ENCODE data around the gene ANKRD61.
"Not testable (repeated sequence)": the region's sequence is repeated elsewhere in the genome, so short reads cannot be mapped to it uniquely, and the experiment has no call there.

ANKRD61 gene

GRCh38 chr7:6030988-6031387, at the start of gene ANKRD61:
Gene ANKRD61 (plus strand): TSS chr7:6031376. CDS start chr7:6031376, 0 bp downstream.
- no peak for DNase-seq (ENCODE audit: low spot score)

DNA sequence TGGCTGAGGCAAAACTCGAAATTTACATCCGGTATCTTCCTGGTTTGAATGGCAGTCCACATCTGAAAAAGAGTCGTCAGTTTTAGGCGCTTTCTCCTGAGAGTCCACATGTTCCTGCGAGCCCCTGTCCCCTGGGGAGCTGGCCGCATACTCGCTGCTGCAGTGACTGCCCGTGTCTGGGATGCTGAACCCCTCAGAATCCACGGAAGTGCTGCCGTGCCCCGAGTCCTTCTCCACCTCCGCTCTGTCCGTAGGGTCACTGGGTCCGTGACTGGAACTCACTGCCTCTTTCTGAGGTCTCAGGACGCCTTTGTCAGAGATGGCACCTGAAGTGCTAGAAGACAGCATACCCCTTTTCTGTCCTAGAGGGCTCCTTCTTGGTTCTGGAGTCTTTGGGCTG, 44.1 kb upstream of the ANKRD61 start:
- not testable (repeated sequence) for DNase-seq (ENCODE audit: low spot score)

GRCh38 chr7:5997210-5997808, 33.9 kb upstream of the ANKRD61 start:
- DNase-seq (ENCODE audit: low spot score), result peak; percentile 74

DNA sequence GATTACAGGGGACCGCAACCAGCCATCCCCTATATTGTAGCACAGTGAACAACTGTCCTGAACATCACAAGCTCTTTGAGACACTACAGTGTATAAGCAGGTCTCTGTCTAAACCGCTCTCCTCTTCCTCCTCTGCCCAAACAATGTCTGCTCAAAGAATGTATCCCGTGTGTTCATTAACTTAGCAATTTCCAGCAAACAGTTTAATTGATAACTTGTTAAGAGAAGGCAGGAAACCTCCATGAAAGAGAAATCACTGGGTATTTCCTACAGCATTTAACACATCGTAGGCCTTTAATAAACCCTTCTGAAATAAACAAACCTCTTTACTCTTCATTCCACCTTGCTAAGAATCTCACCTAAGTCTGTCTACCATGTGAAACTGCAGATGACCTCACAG, 23.8 kb upstream of the ANKRD61 start:
- no peak for DNase-seq (ENCODE audit: low spot score)

- not testable (repeated sequence) for DNase-seq (ENCODE audit: low spot score)
Measured at GRCh38 chr7:6007835-6008590, 23.2 kb upstream of the ANKRD61 start.

- peak; percentile 100 for DNase-seq (ENCODE audit: low spot score)
Measured at GRCh38 chr7:6008668-6009611, 22.2 kb upstream of the ANKRD61 start, which contains the start of the genes AIMP2 and PMS2. Gene AIMP2 (plus strand): TSS chr7:6009272. CDS start chr7:6009364, 92 bp downstream. Gene PMS2 (minus strand): TSS chr7:6009049. CDS start chr7:6009019, 30 bp downstream.

GRCh38 chr7:6010370-6010769, 20.8 kb upstream of the ANKRD61 start:
- DNase-seq (ENCODE audit: low spot score), result not testable (repeated sequence)

DNA sequence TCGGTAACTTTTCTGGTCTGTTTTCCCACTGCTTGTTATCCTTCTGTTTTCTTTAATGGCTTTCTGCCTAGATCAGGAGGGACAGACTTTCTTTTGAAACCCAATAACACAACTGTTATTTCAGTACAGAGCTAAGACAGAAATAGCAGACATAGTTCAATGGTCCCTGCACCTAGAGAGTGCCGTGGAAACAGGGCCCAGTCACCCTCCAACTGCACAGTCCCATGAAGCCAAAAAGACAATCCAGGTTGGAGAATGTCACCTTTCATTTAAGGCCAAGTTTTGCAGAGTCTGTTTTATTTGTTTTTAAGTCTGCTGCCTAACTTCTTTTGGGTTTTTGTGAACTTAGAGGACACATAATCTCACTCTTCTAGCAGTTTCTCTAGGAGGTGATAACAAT, 19.6 kb upstream of the ANKRD61 start:
- DNase-seq (ENCODE audit: low spot score), result no peak

- no peak for DNase-seq (ENCODE audit: low spot score)
Measured at GRCh38 chr7:6012355-6013104, 18.6 kb upstream of the ANKRD61 start.

GRCh38 chr7:6015917-6016652, 15.1 kb upstream of the ANKRD61 start:
- DNase-seq (ENCODE audit: low spot score), result peak; percentile 97

- no peak for DNase-seq (ENCODE audit: low spot score)
Measured at GRCh38 chr7:6016653-6016966, 14.6 kb upstream of the ANKRD61 start.

- no peak for DNase-seq (ENCODE audit: low spot score)
Measured at GRCh38 chr7:6020371-6021286, 10.5 kb upstream of the ANKRD61 start.

DNA sequence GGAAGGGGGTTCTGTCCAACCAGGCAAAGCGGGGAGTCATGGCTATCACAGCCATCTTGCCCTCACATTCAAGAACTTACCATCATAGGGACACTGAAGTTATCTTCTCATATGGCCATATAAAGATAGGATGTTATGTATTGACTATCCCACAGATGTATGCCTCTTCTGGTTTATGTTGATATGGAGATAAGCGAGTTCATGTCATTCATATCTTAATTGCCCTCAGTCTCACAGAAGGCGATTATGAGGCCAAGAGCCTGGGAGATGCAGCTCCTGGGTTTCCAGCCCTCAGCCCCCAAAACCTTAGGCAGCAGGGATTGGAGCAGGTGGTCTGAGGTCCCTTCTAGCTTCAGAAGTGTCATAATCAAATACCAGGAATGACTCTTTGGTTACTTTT, 8.5 kb upstream of the ANKRD61 start:
- DNase-seq (ENCODE audit: low spot score), result no peak

DNA sequence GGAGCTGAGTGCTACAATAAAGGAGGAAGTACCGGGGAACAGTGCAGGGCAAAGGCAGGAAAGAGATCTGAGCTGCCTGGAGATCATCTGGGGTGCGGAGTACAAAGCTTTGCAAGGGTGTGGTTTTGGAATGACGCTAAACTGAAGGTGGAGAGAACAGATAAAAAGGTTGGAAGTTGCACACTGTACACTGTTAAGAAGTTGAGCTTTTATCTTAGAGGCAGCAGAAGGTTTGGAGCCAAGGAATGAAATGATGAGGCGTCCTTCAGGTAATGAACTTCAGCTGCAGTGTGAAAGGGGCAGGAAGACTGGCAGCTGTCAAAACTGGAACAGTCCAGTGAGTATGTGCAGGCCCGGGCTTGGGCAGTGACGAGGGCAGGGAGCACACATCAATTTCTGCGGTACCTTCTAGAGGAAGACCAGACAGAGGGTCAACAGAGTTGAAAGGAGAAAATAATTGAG, 7.2 kb upstream of the ANKRD61 start:
- DNase-seq (ENCODE audit: low spot score), result no peak

DNA sequence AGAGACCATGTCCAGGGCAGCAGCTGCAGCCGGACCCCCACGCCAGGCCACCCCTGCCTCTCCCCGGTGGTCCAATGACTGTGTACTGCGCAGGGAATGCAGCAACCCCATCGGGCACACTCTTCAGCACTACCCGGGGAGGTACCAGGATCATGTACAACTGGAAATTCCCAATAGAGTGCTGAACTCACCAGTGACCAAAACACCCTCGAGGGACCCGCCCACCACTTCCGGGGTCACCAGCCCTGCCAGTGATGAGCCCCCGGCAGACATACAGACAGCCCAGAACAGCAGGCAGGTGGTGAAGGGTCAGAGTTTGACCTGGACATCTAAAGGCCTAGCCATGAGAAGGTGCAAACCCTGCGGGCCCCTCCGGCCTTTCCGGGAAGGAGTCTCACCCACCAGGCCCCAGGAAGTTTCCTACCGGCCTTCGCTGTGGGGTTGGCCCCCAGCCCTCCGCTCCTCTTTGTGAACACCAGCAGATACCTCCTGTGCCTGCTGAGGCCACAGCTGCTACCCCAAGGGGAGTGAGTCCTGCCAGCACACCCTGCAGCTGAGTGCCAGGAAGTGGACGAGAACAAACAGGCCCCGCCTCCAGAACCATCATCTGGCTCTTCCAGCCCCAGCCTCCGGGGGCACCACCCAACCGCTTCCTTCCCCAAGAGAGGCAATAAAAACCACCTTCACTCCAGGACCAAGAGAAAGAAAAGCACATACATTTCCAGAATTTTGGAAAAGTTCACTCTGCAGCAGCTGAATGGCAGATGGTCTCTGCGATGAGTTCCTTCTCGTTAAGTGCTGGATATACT, 5.0 kb upstream of the ANKRD61 start:
- peak; percentile 58 for DNase-seq (ENCODE audit: low spot score)

DNA sequence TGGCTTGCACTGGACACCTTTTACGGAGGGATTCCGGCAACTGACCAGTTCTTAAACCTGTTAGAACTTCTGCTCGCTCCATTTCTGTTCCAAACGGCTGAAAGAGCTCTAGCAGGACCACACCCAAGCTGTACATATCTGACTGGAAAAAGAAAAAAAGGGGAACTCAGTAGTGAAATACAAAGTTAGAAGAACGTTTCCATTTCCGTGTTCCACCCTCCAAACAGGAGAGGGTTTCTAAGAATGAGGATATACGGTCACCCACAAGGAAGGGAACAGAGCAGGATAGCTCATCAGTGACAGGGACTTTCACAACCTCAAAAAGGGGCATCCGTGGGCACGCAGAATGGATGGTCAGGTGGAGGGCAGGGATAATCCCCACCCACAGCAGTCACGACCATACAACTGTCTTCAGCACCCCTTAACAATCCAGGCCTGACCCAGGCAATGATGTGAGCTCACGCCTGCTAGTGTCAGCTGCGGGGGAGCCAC, 4.3 kb upstream of the ANKRD61 start:
- DNase-seq (ENCODE audit: low spot score), result no peak

GRCh38 chr7:6027806-6028365, 3.3 kb upstream of the ANKRD61 start:
- no peak for DNase-seq (ENCODE audit: low spot score)

DNA sequence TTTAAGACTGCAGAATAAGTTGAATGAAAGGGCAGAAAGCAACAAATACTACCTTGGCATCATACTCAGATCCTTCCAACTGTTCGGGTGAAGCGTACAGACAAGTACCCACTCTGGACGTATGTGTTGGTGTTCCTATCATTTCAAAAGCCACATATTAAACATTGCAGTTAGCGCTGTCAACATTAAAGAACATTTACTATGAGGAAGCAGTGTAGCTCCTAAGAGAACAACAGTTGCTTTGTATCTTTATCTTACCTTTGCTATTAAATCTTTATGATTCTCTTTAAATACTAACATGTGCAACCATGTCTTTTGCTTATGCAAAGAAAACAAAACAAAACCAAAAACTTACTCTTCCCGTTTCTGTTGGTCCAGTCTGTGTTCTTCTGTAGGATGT, 2.6 kb upstream of the ANKRD61 start:
- no peak for DNase-seq (ENCODE audit: low spot score)

- DNase-seq (ENCODE audit: low spot score), result no peak
Measured at GRCh38 chr7:6031567-6031966, 391 bp downstream of the ANKRD61 start.
